GM19099 (cell line): ENCODE measurements around the gene ANKRD50.

ENCODE experiments used
- POLR2A ChIP-seq: IDR thresholded peaks from 3 replicates; pipeline ENCODE4 v1.6.1; 2011; ENCODE audit warnings: low read depth; ENCODE audit not compliant: insufficient read length; ENCODE audit errors: extremely low read depth

ANKRD50 gene

GRCh38 chr4:124717101-124717500 lies 4.6 kb upstream of the ANKRD50 start:
- TF ChIP-seq POLR2A, result no peak

DNA sequence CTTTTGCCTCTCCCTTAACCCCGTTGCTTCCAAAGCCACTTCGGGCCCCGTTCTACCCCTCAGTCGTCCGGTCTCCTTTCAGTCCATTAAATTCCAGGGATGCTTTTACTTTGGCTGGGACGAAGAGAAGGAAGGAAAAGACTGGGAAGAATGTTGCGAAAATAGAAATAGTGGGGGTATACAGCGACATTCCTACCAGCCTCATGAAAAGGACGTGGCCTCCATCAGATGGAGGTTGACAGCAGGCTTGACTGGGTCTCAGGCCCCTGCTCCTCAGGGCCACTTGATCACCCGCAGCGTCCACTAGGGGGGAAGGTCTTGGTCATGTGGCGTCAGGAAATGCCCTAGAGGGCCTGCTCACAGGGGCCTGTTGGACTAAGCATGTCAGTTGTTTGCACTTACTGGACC lies 657 bp upstream of the ANKRD50 start:
- TF ChIP-seq POLR2A, result no peak

GRCh38 chr4:124711471-124712371 lies 811 bp downstream of the ANKRD50 start:
- no peak for TF ChIP-seq POLR2A

GRCh38 chr4:124710911-124711310 lies 1.6 kb downstream of the ANKRD50 start:
- TF ChIP-seq POLR2A, result no peak

DNA sequence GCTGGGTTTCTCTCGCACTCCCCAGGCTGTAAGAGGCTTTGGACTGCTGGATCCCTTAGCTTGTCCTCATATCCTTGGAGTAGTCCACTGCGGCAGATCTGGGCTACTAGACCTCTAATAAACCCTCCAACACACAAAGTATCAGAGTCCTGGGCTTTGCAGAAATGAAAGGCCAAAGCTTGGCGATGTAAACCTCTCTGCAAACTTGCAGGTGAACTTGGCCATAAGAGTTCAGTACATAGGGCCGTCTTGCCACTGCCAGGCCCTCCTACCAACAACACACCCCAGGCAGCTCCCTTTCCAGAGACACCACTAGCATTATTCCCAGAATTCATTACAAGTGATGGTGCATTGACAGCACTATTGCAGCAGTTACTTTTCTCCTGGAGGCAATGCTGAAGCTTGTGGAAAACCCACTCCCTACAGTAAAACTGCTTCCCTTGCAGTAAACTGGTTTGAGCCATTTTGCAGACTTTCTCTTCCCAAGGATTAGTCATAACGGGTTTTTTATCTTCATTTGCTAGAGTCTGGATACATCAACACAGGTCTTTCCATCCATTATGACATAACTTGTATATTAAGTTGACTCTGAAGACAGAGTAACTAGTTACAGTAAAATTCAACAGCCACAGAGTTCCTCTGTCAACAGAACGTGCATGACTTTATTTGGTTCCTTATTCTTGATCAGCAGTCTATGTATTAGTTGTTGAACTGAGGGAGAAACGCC lies 2.4 kb downstream of the ANKRD50 start:
- TF ChIP-seq POLR2A, result no peak

DNA sequence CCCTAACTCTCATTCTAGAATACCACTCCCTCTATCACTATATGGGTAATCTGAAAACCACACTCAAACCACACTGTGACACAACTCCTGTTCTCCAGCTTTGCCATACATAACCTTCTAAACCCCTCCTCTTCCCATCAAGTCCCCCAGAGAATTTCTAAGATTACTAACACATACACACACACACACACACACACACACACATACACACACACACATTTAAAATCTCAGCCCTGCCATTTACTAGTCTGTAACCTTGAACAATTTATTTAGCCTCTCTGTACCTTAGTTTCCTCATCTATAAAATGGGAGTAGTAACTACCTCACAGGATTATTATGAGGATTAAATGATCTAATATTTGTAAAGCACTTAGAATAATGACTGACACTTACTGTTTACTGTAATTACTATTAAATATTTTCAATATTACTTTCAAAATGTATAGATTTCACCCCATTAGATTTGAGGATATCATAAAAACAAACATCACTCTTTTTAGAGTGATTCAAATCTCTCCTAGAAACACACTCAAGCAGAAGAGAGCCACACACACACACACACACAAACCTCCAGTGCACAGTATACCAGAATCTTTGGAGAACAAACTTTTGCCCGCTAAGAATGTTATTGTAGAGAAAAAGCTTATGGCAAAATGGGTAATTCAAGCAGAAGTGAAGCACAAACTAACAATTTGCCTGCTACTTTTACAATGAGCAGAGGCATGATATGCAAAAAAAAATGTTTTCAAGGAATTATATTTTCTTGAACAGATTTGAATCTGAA lies 3.8 kb downstream of the ANKRD50 start:
- TF ChIP-seq POLR2A, result no peak

DNA sequence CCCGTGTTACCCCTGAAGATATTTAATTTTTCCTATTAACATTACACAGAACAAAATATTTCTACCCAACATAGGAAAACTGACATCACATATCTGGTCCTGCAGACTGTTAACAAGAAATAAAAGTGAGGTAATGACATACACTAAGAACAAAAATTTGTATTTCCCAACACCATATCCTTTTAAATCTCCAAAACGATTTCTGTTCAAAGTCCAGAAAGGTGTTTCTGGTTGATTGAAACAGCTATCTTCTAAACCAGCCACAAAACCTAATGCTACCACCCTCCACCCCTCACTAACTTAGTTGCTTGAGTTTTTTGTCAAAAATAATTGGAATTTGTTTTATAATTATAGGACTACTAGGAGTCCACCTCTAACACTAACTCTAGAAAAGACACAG lies 7.1 kb downstream of the ANKRD50 start:
- TF ChIP-seq POLR2A, result no peak

DNA sequence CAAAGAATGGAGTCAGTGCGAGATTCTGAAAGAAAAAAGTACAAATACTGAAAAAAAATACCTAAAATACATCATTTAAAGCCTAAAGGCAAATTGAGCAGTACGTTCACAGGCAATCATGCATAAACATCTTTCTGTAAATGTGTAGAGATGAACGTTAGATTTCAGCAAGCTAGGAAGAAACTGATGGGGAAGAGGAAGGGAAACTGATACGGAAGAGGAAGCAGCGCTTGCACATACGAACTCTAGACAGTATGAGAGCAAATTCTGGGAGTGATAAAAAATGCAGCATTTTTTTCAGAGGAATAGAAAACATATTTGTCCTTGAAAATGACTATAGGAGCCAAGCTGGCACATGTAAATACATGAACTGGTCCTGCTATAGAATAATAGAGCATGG lies 9.4 kb downstream of the ANKRD50 start:
- no peak for TF ChIP-seq POLR2A

GRCh38 chr4:124697441-124697840 lies 15.1 kb downstream of the ANKRD50 start:
- no peak for TF ChIP-seq POLR2A

- TF ChIP-seq POLR2A, result no peak
Observed at GRCh38 chr4:124696182-124696581, 16.4 kb downstream of the ANKRD50 start.

GRCh38 chr4:124694946-124695598 lies 17.5 kb downstream of the ANKRD50 start:
- no peak for TF ChIP-seq POLR2A

GRCh38 chr4:124694306-124694705 lies 18.2 kb downstream of the ANKRD50 start:
- no peak for TF ChIP-seq POLR2A

GRCh38 chr4:124691801-124692200 lies 20.7 kb downstream of the ANKRD50 start:
- no peak for TF ChIP-seq POLR2A

DNA sequence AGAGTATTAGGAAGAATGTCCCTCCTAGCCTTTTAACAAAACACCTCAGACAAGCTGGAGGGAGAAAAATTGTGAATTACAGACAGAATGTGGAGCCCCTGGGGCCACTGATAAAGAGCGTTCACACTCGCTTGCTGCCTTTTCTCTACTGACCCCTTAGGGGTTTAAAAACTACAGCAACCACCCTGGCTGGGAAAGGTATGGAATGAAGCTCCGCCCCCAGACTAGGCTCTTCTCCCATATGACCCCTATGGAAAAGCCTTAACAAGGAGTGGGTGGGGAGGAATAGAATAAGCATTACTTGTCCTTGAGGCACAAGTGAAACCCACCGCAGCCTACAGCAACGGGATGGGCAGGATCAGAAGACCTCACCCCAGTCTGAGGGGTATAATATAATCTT lies 26.3 kb downstream of the ANKRD50 start:
- TF ChIP-seq POLR2A, result no peak

- no peak for TF ChIP-seq POLR2A
Observed at GRCh38 chr4:124685851-124686250, 26.7 kb downstream of the ANKRD50 start.
